Muscle of leg (tissue), 11 donors: ENCODE measurements around the gene TMEM123. TPM values are rescaled to one million over a fixed set of nuclear protein-coding genes. Genes with fewer than 3 reads are reported as not detected.

ENCODE experiments used
- DNase-seq: peaks from one replicate; pipeline ENCODE4 v3.0.0; 2013
- H3K27ac ChIP-seq: one replicate; pipeline ENCODE4 v1.5.1; 2013; ENCODE audit warnings: mild to moderate bottlenecking, low read length, control low read depth
- H3K27me3 ChIP-seq: one replicate; pipeline ENCODE4 v1.6.1; 2013; ENCODE audit warnings: low read length; ENCODE audit not compliant: control insufficient read depth, insufficient read depth
- H3K36me3 ChIP-seq: one replicate; pipeline ENCODE4 v1.6.1; 2013; ENCODE audit warnings: low read length; ENCODE audit not compliant: control insufficient read depth, insufficient read depth
- H3K4me1 ChIP-seq: one replicate; pipeline ENCODE4 v1.6.1; 2013; ENCODE audit warnings: low read length; ENCODE audit not compliant: control insufficient read depth, insufficient read depth
- H3K4me3 ChIP-seq: one replicate; pipeline ENCODE4 v1.5.1; 2013; ENCODE audit warnings: low read length, control low read depth
- H3K9me3 ChIP-seq: replicated peaks from 2 replicates; pipeline ENCODE4 v1.6.1; 2013; ENCODE audit warnings: low read depth, low read length; ENCODE audit not compliant: control insufficient read depth
- WGBS: methylation state at CpG from one replicate; pipeline ENCODE4 v1.1.5; 2013; ENCODE audit warnings: missing lambda C conversion rate; ENCODE audit not compliant: insufficient coverage; 5-methylcytosine and 5-hydroxymethylcytosine counted together
- polyA plus RNA-seq, 8 donors: library from polyadenylated mRNA; unstranded; fragments of 120-200 nt; gene quantifications; one replicate each; pipeline versions ENCODE4 v1.2.1 to v1.2.3, GENCODE V29; 2013; ENCODE audit warnings: inconsistent platforms in 1 of 8, low replicate concordance in 1 of 8; ENCODE audit not compliant: insufficient read length in 8 of 8, insufficient read depth in 1 of 8
- total RNA-seq: library from RNA; stranded (reverse); fragments of 120-200 nt; gene quantifications from one replicate; pipeline ENCODE4 v1.2.4, GENCODE V29; 2013

The TMEM123 gene
- total and polyA plus RNA-seq, 9 donors = 80.2 to 158 (median 133) TPM

DNA sequence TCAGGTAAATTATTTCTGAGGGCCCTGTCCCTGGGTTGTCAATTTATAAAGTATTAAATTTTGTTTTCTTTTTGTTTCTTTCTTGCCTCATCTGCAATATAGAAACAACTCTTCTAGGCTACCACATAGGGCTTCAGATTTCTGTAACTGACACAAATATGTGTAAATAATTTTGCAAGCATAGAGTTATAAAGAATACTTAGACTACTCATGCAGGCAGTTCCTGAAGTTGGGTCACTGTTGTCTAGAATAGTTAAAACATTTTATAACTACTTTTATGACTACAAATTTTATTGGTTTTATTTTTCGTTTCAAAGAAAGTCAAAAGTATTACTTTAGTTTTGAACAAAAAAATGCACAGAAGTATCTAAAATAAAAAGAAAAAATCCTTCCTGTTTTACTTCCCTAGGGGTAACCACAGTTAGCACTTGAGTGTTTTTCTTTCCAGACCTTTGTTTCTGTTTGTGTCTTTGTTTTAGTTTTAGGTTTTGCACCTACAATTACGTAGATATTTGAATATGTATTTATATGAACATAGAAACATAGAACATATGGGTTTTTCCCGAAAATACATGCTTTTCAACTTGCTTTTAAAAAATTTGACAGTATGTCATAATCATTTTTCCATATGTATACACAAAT lies 12.4 kb upstream of the TMEM123 start:
- no peaks in the 10 kb centered on the region for H3K27me3 ChIP-seq
- no peaks in the 10 kb centered on the region for H3K4me1 ChIP-seq
- H3K27ac ChIP-seq = no peak overlapping the region
- no CpG with 5 or more reads among the region's 3 CpGs for WGBS
- H3K36me3 ChIP-seq = no peaks in the 10 kb centered on the region
- H3K4me3 ChIP-seq = no peak overlapping the region
- H3K9me3 ChIP-seq = no peaks in the 10 kb centered on the region
- no peak for DNase-seq

GRCh38 chr11:102464037-102464436 lies 11.5 kb upstream of the TMEM123 start:
- WGBS = 98% methylated on average over 6 of the region's 9 CpGs
- Histone ChIP-seq H3K27ac (no peak overlapping the region), H3K9me3 (no peaks in the 10 kb centered on the region), H3K27me3 (no peaks in the 10 kb centered on the region), H3K4me1 (no peaks in the 10 kb centered on the region), H3K4me3 (no peak overlapping the region), H3K36me3 (no peaks in the 10 kb centered on the region)
- DNase-seq = no peak

GRCh38 chr11:102462610-102463009 lies 10.0 kb upstream of the TMEM123 start:
- no peaks in the 10 kb centered on the region for H3K4me1 ChIP-seq
- H3K27me3 ChIP-seq = no peaks in the 10 kb centered on the region
- no peak overlapping the region for H3K27ac ChIP-seq
- no peaks in the 10 kb centered on the region for H3K9me3 ChIP-seq
- WGBS = no CpG with 5 or more reads among the region's 4 CpGs
- DNase-seq = no peak
- no peaks in the 10 kb centered on the region for H3K36me3 ChIP-seq
- H3K4me3 ChIP-seq = no peak overlapping the region

- Histone ChIP-seq H3K4me1 (no peaks in the 10 kb centered on the region), H3K9me3 (no peaks in the 10 kb centered on the region), H3K36me3 (no peaks in the 10 kb centered on the region), H3K27ac (no peak overlapping the region), H3K4me3 (no peak overlapping the region), H3K27me3 (no peaks in the 10 kb centered on the region)
- no peak for DNase-seq
Measured at GRCh38 chr11:102459393-102459792, 6.8 kb upstream of the TMEM123 start.

DNA sequence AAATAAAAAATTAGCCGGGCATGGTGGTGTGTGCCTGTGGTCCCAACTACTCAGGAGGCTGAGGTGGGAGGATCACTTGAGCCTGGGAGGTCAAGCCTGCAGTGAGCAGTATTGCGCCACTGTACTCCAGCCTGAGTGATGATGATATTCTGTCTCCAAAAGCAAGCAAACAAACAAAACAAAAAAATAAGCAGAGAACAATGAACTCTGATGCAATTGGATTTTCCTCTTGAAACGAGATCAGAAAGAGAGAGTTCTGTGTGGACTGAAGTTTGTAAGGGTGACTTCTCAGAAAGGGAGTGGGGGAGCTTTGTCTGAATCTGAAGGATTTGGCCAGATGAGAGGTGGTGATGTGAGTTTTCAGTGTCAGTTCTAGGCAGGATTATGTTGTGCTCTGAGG lies 6.0 kb upstream of the TMEM123 start:
- Histone ChIP-seq H3K4me3 (no peak overlapping the region), H3K27ac (no peak overlapping the region), H3K36me3 (no peaks in the 10 kb centered on the region), H3K27me3 (no peaks in the 10 kb centered on the region), H3K4me1 (no peaks in the 10 kb centered on the region), H3K9me3 (no peaks in the 10 kb centered on the region)
- DNase-seq = no peak
- 70% methylated on average over 1 of the region's 3 CpGs for WGBS

DNA sequence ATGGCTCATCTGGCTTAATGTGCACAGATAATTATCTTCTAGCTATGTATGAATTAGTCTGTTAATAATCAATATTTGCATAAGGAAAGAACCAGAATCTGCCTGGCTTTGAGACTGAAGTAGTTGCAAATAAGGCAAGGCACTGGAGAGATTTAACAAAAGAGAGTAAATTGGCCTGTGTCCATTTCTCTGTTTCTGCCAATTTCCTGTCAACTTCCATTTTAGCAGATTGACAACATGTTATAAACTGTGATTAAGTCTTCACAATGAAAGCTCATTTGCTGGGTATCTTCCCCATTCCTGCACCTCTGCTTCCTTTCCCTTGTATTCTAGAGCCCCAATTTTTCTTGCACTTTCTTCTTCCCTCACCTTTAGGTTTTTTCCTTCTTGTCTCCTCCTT lies 5.3 kb upstream of the TMEM123 start:
- Histone ChIP-seq H3K9me3 (no peaks in the 10 kb centered on the region), H3K27me3 (no peaks in the 10 kb centered on the region), H3K36me3 (no peaks in the 10 kb centered on the region), H3K4me1 (peaks cover 5% of the 10 kb centered on the region), H3K4me3 (no peak overlapping the region), H3K27ac (no peak overlapping the region)
- DNase-seq = peak; percentile 15

DNA sequence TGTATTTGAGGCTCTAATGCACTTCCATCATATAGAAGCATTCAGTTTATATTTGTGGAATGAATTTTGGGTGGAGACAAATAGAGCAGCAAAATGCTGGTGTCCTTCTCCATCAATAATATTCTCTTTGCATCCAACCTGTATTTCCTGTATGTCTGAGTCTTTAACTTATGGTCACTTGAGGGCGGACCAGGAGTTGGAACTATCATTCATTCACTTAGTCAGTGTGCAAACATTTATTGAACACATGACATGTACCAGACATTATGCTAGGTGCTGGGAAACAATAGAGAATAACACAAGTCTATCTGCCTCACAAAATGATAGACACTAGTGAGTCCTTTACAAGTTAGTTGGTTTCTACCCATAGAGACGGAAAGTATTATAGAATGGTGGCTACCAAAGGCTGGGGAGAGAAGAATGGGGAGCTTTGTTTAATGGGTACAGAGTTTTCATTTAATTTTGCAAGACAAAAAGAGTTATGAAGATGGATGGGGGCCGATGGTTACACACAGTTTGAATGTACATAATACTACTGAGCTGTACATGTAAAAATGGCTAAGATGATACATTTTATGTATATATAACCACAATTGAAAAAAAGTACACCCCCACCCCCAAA lies 4.6 kb upstream of the TMEM123 start:
- H3K4me3 ChIP-seq = no peak overlapping the region
- no peaks in the 10 kb centered on the region for H3K27me3 ChIP-seq
- no peaks in the 10 kb centered on the region for H3K9me3 ChIP-seq
- peaks cover 5% of the 10 kb centered on the region for H3K4me1 ChIP-seq
- 60% methylated on average over 1 of the region's 3 CpGs for WGBS
- no peak overlapping the region for H3K27ac ChIP-seq
- no peaks in the 10 kb centered on the region for H3K36me3 ChIP-seq
- no peak for DNase-seq

GRCh38 chr11:102456381-102456780 lies 3.8 kb upstream of the TMEM123 start:
- WGBS = no CpG with 5 or more reads among the region's 2 CpGs
- Histone ChIP-seq H3K27ac (no peak overlapping the region), H3K27me3 (no peaks in the 10 kb centered on the region), H3K9me3 (no peaks in the 10 kb centered on the region), H3K4me3 (no peak overlapping the region), H3K36me3 (no peaks in the 10 kb centered on the region), H3K4me1 (peaks cover 5% of the 10 kb centered on the region)
- no peak for DNase-seq

DNA sequence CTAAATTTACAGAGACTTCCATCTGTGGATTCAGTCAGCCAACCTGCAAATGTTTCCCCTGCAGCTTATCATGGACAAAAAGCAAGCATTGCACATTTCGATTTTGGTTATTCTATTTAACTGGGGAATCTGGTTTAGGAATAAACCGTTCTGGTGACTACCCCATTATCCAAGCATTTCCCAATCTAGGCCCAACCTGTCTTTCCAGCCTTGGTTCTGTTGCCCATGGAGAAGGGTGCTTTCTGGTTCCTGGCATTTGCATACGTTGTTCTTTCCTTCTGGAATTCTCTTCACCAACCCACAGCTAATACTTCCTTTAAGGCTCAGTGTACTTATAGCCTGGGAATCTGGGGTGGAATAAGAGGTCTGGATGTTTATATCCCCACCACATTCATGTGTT lies 1.4 kb upstream of the TMEM123 start:
- Histone ChIP-seq H3K4me3 (no peak overlapping the region), H3K4me1 (peaks cover 10% of the 10 kb centered on the region), H3K27me3 (no peaks in the 10 kb centered on the region), H3K36me3 (no peaks in the 10 kb centered on the region), H3K27ac (no peak overlapping the region), H3K9me3 (no peaks in the 10 kb centered on the region)
- DNase-seq = no peak
- WGBS = 83% methylated on average over 1 of the region's 3 CpGs

DNA sequence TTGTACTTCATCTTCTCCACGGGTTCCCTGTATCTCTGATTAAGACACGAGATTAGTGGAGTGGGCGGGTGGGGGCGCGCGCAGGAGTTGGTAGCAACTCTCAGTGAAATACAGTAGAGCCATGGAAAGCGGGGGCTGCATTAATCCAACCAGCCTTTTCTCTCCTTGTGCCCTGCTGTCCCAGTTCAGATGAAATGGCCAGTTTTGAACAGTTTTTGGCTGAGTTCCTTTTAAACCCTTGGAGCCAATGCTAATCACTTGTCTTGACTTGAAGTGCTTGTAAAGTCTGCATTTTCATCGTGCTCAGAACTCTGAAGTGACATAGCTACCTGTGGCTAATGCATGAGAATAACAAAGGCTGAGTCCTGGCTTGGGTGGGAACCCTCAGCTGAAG lies 734 bp upstream of the TMEM123 start:
- Histone ChIP-seq H3K27ac (peak overlapping the region; percentile 95), H3K4me1 (peaks cover 10% of the 10 kb centered on the region), H3K27me3 (no peaks in the 10 kb centered on the region), H3K9me3 (no peaks in the 10 kb centered on the region), H3K36me3 (no peaks in the 10 kb centered on the region), H3K4me3 (peak overlapping the region; percentile 92)
- 5% methylated on average over 8 of the region's 8 CpGs for WGBS
- no peak for DNase-seq
